Fibroblast of pulmonary artery (primary cell): Measurements from ENCODE around the gene PPM1N.

Experiments used
- DNase-seq: peaks from one replicate; pipeline ENCODE4 v3.0.0-alpha.2; 2010; ENCODE audit warnings: low read depth
- H3K4me3 ChIP-seq: replicated peaks from 2 replicates; pipeline ENCODE4 v1.5.1; 2011; ENCODE audit warnings: low read depth, mild to moderate bottlenecking, control low read depth, low read length, moderate library complexity
- CTCF ChIP-seq: IDR thresholded peaks from 2 replicates; pipeline ENCODE4 v1.5.1; 2011; ENCODE audit warnings: mild to moderate bottlenecking, control low read depth, low read length, inconsistent platforms; ENCODE audit errors: missing control alignments

Gene PPM1N

GRCh38 chr19:45498411-45499195 lies at the start of gene PPM1N:
TSS of gene PPM1N (plus strand) at chr19:45498443. CDS start at chr19:45498473, 30 bp downstream.
- H3K4me3 ChIP-seq: peak within 1 kb of the TSS; percentile 42
- DNase-seq: no peak
- TF ChIP-seq CTCF: no peak

GRCh38 chr19:45448887-45449299 lies 49.4 kb upstream of the PPM1N start:
- no peak overlapping the region for H3K4me3 ChIP-seq
- no peak for TF ChIP-seq CTCF
- DNase-seq: no peak

- peak overlapping the region; percentile 58 for H3K4me3 ChIP-seq
- DNase-seq: no peak
- TF ChIP-seq CTCF: no peak
Measured at GRCh38 chr19:45450012-45450333, 48.3 kb upstream of the PPM1N start.

- DNase-seq: peak; percentile 62
- peak overlapping the region; percentile 71 for H3K4me3 ChIP-seq
- no peak for TF ChIP-seq CTCF
Measured at GRCh38 chr19:45451131-45451849, 47.0 kb upstream of the PPM1N start.

GRCh38 chr19:45451850-45452387 lies 46.3 kb upstream of the PPM1N start:
- H3K4me3 ChIP-seq: no peak overlapping the region
- no peak for TF ChIP-seq CTCF
- no peak for DNase-seq

- H3K4me3 ChIP-seq: peak overlapping the region; percentile 34
- DNase-seq: peak; percentile 99
- TF ChIP-seq CTCF: no peak
Measured at GRCh38 chr19:45455707-45456499, 42.3 kb upstream of the PPM1N start.
